ENCODE data around the gene MMP21.

Gene MMP21

DNA sequence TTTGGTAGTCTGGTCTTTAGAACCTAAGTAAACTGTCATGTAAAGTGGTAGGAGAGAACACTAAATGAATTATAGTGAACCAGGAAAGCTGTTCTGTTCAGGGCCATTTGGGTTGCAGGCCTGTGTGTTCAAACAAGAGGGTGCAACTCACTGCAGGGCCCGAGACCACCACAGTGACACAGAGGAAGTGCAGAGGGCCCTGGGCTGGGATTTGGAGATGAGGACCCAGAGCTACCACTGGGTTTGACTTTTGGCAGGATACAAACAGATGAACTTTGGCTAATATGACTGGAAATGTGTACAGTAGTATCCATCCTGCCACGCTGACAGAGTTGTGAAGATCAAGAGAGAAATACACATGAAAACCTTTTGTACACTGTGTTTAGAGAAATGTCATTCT is 9.8 kb downstream of the MMP21 start:
- DNase-seq (ENCODE audit: low read depth in 2 of 2) = no peak

DNA sequence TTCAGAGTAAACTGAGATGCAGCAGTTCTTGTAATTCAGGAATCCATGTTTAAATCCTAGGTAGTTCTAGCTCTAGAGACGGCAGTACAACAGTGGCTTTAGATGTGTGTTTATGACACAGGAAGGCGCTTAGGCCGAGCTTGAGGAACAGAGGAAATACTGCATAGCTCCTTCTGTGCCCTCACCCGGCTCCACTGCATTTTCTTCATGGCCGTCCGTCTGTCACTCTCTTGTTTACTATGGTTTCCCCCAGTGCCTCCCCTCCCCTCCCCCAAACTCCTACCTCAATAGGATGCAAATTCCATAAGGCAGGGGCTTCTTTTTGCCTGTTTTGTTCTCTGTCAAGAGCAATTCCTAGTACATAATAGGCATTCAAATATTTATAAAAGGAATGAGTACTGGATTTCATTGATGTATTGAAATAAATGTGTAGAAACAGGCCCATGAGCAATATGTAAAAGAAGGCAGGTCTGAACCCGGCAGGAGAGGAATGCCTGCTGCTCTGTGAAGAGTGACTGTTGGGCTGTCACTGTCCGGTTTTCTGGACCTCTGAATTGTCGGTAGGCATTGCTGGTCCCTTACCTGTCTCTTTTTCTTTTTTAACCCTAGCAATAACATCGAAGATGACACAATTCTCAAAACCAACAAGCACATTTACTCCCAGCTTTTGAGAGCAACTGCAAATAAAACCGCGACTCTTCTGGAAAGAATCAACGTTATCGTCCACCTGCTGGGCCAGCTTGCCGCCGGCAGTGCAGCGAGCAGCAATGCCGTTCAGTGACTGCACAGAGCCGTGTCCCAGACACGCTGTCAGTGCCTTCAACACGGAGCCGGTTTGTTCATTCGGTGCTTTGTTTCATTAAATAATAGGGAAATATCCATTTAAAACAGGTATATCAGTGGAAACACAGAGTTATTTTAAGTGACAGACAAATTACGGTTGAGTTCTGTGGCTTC is 12.7 kb downstream of the MMP21 start:
- no peak for DNase-seq (ENCODE audit: low read depth in 2 of 2)

DNA sequence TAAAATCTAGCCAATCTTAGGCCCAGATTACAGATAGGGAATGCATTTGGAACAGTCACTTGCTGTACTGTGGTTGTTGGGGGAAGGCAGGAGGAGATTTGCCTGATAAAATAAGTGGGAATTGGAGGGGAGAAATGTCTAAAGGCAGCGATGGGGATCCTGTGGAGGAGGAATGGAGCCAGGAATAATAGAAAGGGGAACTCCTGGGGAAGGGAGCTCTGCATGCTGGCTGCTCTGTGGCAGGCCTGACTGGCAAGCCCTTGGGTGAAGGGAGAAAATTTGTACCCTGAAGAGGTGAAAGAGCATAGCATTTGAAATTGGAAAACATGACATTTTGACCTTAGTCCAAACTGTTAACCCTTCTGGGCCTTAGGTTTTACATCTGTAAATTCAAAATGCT is 13.7 kb downstream of the MMP21 start:
- no peak for DNase-seq (ENCODE audit: low read depth in 2 of 2)

DNA sequence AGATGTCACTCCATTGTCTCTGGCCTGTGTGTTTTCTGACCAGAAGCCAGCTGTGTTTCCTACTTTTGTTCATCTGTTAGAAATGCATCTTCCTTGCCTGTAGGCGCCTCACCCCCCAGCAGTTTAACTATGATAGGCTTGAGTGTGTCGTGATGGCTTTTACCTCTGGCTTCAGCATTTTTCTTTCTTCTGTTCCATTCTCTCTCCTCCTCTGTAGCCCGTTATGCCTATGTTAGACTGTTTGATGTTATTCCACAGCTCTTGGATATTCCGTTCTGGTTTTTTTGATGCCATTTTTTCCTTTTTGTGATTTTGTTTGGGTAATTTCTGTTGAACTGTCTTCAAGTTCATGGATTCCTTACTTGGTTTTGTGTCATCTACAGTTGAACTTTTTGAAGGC is 17.9 kb downstream of the MMP21 start:
- no peak for DNase-seq (ENCODE audit: low read depth in 2 of 2)

DNA sequence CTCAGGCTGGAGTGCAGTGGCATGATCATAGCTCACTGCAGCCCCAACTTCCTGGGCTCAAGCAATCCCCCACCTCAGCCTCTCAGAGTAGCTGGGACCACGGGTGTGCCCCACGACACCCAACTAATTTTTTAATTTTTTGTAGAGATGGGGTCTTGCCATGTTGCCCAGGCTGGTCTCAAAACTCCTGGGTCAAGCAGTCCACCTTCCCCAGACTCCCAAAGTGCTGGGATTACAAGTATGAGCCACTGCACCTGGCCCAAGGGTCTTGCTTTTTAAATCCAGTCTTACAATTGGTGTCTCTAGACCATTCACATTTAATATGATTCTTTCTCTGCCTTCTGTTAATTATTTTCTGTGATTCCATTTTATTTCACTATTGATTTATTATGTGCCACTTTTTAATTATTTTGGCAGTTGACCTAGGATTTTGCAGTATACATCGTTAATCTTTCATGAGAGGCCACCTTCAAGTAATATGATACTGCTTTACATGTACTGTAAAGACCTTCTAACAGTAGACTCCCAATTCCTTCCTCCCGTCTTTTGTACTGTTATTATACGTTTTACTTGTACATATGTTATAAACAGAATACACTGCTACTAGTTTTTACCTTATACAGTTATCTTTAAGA is 18.7 kb downstream of the MMP21 start:
- DNase-seq (ENCODE audit: low read depth in 2 of 2) = no peak

DNA sequence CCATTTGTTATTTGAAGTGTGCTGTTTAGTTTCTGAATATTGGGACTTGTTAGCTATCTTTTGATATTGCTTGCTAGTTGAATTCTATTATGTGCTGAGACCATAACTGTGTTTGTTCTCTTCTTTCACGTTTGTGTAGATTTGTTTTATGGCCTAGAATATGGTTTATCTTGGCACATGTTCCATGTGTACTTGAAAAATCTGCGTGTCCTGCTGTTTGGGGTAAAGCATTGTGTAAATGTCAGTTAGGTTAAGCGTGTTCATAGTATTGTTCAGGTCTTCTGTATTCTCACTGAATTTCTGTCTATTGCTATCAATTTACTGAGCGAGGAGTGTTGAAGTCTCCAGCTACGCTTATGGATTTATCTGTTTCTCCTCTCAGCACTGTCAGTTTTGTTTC is 19.4 kb downstream of the MMP21 start:
- no peak for DNase-seq (ENCODE audit: low read depth in 2 of 2)

DNA sequence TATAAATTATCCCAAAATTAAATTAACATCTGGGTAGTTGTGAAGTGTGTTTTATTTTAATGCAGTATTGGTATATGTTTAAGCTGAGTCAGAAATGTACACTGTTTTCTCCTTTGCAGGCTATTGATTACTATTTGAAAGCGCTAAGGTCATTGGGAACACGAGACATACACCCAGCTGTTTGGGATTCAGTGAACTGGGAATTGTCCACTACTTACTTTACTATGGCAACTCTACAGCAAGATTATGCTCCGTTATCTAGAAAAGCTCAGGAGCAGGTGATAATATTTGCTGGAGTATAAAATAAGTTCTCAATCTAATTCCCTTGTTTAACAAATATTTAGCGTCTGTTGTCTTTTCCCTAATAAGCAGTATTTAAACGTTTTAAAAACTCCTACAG is 28.2 kb downstream of the MMP21 start:
- no peak for DNase-seq (ENCODE audit: low read depth in 2 of 2)

DNA sequence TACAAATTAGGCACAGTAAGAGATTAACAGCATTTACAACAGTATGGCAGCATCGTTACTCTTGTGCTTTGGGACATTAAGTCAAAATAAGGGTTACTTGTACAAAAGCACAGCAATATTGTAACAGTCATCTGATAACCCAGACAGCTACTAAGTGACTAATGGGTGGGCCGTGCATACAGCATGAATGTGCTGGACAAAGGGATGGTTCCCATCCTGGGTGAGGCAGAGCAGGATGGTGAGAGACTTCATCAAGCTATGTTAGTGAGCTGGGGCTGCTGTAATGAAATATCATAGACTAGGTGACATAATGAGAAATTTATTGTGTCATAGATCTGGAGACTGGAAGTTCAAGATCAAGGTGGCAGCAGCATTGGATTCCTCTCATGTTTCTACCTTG is 30.7 kb downstream of the MMP21 start:
- DNase-seq (ENCODE audit: low read depth in 2 of 2) = no peak

DNA sequence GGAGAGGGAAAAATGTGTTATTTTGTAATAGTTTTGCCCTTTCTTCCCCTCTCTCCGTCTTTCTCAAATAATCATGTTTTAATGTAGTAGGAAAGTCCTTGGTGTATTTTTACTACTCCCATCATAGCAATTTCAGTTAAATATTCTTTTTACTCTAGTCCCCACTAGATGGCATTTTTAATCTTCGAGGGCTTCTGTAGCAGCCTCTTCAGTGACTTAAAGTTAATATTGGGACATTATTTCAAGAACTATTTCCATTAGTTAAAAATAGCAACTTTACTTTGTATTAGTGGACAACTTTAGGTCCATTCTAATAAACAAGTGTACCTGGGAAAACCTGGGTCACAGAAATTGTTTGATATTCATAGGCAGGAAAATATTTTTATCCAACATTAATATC is 33.2 kb downstream of the MMP21 start:
- DNase-seq (ENCODE audit: low read depth in 2 of 2) = no peak

DNA sequence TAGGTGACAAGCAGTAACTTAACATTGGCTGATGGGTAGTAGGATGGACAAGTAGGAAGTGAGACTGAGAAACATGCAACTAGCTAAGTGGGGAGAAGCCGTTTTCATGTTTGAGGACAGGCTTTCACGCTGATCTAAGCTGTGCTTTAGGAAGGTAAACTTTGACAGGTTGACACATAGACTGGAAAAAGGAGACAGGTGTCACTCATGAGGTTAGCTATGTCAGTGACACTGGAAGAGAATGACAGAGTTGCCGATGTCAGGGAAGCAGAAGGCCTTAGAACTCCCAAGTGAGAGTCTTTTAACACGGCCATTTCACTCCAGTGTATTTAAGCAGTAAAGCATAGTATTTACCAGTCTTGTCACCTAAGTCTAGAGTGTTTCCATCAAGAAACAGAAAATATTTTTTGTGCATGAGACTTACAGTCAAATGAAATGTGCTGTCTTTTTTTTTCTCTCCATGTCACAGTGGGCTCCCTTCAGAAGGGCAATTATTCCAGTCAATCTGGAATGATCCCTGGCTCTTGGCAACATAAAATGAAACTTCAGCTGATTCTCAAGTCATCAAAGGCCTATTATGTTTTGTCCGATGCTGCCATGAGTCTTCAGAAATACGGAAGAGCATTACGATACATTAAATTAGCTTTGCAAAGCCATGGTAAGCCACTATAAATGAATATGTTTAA is 35.5 kb downstream of the MMP21 start:
- no peak for DNase-seq (ENCODE audit: low read depth in 2 of 2)

DNA sequence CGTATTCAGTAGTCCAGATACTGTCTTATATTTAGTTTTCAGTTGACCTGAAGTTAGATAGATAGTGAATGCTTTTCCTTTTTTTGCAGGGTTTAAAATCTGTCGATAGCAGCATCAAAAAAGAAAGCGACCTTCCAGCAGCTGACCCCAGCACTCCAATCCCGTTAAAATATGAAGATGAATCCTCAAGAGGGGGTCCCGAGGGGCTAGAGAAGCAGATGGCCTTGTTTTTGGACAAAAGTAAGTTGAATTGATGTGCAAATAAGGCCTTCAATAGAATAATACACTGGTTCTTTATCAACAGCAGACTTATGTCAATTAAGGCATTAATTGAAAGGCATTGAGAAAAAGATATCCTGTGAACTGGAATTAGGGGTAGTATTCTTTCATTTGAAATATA is 37.4 kb downstream of the MMP21 start:
- DNase-seq (ENCODE audit: low read depth in 2 of 2) = no peak

DNA sequence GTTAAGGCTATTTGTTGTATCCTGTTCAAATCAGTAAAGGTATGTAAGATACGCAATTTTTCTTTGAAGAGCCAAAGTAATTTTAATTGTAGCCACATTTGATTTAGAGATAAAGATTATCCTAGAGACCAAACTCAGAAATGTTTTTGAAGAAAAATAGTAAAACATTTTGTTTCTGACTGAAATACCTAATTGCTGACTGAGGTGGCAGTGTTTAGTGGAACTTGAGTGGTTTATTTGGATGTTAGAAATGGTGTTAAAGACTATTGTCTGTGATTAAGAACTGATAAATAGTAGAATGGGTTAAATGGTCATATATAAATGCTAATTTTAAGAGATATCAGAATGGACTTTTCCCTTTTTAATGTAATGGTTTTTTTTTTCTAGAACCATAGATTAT is 40.8 kb downstream of the MMP21 start:
- no peak for DNase-seq (ENCODE audit: low read depth in 2 of 2)

DNA sequence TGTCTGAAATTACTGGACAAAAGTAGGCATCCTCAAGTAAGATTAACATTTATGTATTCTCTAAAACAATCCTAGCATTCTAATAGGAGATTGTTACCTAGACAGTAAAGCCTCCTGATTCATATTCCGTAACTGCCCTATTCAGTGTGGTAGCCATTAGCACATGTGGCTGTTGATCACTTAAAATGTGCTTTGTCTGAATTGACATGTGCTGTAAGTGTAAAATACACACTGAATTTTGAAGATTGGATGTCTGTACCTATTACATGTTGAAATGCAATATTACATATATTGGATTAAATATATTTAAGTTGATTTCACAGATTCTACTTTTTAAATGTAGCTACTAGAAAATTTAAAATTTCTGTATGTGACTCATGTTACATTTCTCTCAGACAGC is 41.5 kb downstream of the MMP21 start:
- no peak for DNase-seq (ENCODE audit: low read depth in 2 of 2)

DNA sequence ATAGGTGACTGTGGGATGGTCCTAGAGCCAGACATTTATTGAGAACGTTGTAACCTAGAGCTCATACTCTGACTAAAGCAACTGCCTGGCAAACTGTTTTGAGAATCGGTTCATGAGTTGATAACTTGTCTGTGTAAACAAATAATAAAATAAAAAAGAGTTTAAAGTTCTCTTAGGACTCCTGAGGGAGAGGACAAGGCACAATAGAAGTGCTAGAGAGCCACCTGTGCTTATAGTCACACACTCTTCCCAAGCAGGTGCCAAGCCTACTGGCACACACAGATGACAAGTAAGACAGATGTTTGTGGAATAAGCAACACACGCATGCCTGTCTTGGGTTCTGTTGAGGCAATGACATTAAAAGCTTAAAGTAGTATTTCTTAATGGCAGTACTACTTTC is 48.2 kb downstream of the MMP21 start:
- no peak for DNase-seq (ENCODE audit: low read depth in 2 of 2)

DNA sequence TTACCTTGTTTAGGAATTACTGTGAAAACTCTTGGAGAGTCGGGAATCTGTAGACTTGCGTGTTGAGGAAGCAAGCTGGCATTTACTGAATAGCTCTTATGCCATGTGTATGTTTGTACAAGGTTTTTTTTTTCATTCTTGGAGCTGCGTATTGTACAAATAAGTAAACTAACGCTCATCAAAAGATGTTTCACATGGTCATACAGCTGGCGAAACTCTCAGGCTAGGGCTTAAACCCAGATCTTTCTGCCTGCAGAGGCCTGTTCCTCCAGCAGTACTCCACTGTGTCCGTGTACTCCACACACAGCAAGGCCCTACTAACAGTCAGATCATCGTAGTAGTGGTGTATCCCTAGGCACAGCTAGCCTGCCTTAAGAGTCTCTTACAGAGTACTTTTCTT is 48.7 kb downstream of the MMP21 start:
- no peak for DNase-seq (ENCODE audit: low read depth in 2 of 2)

DNA sequence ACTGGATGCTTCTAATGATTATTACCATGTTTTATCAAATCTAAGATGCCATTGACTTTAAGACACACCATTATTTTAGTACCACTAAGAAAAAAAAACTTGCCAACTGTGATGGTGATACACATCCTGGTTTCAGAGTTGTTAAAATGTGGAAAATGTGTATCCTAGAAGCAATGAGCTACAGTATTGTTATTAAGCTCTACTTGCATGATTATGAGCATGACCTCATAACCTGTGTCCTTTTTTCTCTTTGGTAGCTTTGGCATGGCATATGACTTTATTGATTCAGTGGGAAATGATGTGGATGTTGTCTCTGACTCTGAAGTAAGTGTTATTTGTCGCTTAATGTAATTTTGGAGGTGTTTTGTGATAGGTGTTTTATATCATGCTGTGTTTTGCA is 52.8 kb downstream of the MMP21 start:
- DNase-seq (ENCODE audit: low read depth in 2 of 2) = no peak

DNA sequence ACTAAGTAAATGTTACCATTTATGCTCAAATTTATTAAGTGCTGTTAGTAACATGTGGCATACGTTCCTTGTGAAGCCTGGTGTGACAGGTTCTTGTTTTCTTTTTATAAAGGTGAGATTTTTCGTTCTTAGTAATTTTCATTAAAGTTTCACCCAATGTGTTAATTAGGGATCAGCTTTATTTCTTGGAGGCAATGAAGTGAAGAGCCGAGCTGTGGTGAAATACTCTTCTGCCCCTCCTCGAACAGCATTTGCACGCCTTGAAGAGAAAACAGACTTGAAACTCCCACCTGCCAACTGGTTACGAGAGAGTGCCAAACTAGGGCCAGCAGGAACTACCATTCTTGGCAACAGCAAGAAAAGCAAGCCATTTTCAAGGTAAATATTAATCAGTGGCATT is 54.6 kb downstream of the MMP21 start:
- DNase-seq (ENCODE audit: low read depth in 2 of 2) = no peak

DNA sequence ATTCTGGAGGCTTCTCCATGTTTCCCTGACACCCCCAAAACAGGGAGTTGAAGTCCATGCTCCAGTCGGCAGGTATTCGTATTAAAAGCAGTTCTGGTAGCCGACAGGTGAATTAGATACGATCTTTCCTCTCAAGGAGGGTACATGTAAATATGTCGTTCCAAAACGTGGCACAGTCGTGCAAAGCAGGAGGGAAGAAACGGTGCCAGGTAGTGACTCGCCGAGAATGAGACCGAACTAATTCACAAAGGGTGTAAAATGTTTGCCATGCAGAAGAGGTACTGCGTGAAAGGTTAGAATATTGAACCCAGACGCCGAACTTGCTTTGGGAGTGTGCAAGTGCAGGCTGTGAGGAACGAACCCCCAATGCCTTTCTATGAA is 55.6 kb downstream of the MMP21 start:
- DNase-seq (ENCODE audit: low read depth in 2 of 2) = no peak

DNA sequence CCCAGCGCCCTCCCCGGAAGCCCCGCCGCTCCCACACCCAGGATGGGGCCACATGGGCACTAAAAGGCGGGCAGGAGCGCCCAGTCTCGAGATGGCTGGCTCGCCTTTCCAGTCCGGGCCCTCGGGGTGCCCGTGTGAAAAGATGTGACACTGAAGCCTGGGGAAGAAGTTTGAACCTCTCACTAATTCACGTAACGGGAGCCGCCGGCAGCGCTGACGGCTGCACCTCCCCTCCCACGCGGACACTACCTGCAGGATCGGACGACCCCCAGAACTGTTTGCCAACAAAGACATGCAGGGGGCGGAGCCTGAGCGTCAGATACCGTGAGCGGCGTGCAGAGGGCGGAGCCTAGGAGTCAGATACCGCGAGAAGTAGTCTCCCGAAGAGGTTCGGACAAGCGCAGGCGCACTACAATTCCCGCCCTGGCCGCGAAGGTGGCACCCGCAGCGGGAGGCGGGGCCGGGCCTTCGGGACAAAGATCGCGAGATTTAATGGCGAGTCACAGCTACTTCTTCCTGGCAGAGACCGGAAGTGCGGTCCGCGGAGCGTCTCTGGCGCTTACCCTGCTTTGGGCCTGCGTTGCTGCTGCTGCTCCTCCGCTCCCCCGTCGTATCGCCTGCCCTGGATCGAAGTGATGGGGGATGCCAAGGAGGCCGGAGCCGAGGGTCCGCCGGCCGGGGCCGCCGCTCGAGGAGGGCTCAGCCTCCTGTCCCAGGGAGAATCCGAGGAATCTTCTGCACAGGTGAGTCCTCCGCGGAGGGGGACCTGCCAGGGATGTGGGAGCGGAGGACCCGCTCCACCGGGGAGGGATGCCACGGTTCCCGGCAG is 56.2 kb downstream of the MMP21 start, which contains the start of gene EDRF1:
EDRF1 (plus strand) TSS at position 537 of the 829 bp plus-strand sequence; CDS start at position 636, 99 bp downstream.
- peak; percentile 97 to 98 for DNase-seq (ENCODE audit: low read depth in 2 of 2)

Data from activated CD4-positive, alpha-beta T cell treated with anti-CD3 and anti-CD28 coated beads for 24 hours (primary cell).